Measurements from ENCODE around the gene TOMT. TPM values are rescaled to one million over a fixed set of nuclear protein-coding genes. Genes with fewer than 3 reads are reported as not detected.
A peak's percentile ranks its signal among the peaks of the same experiment; 100 is the strongest.

TOMT gene
- total and polyA plus RNA-seq, 2 of the 4 experiments (the other 2 are of a cell fraction) = not detected

- DNase-seq (peak; percentile 99), ATAC-seq (ENCODE audit: low read depth) (peak; percentile 95)
- H4K5ac ChIP-seq (ENCODE audit: low read depth, low read length) = peak within 1 kb of the TSS; percentile 98
- peak within 1 kb of the TSS; percentile 99 for H3K56ac ChIP-seq (ENCODE audit: extremely low read depth, insufficient read depth, low read length)
- POLR2A ChIA-PET (ENCODE audit: unreplicated experiment) = interaction anchor here (1.0 kb wide), 1 partner anchor 10 kb away, joined by 4 read pairs; the partner anchor contains the start of gene LAMTOR1
- H3K4ac ChIP-seq (ENCODE audit: low read depth, low read length) = peak within 1 kb of the TSS; percentile 100
- CTCF ChIA-PET = interaction anchor here (0.7 to 1.8 kb wide), 2 partner anchors 32 to 87 kb away, joined by 3 to 6 read pairs; no protein-coding TSS in a partner anchor
- H3K23ac ChIP-seq (ENCODE audit: low read depth, low read length) = peak within 1 kb of the TSS; percentile 100
- no peaks in the 10 kb centered on the region for H4K20me1 ChIP-seq (ENCODE audit: insufficient read depth, low read length)
- H2AFZ ChIP-seq (replicated peaks; ENCODE audit: low read length, poor library complexity) = peak within 1 kb of the TSS; percentile 96
- H3K9ac ChIP-seq (ENCODE audit: low read depth, low read length) = peak within 1 kb of the TSS; percentile 94
- H2AK5ac ChIP-seq (ENCODE audit: low read depth, low read length) = peak within 1 kb of the TSS; percentile 98
- peak within 1 kb of the TSS; percentile 93 for H3K4me2 ChIP-seq (ENCODE audit: low read depth, low read length)
- peak within 1 kb of the TSS; percentile 54 for H3K4me3 ChIP-seq (ENCODE audit: insufficient read depth, low read depth, low read length)
- H3K27ac ChIP-seq (ENCODE audit: insufficient read depth, low read length) = peak within 1 kb of the TSS; percentile 90
- peak within 1 kb of the TSS; percentile 85 for H3K18ac ChIP-seq (ENCODE audit: low read depth, low read length)
- intact Hi-C loops (cut with micrococcal nuclease) = no loop called here
- H3K36me3 ChIP-seq (ENCODE audit: control insufficient read depth, insufficient read depth, low read length) = no peaks in the 10 kb centered on the region; the same call in 1 of the 2 replicates
- H2BK20ac ChIP-seq (ENCODE audit: low read depth, low read length) = peak within 1 kb of the TSS; percentile 94
- dilution Hi-C loops (cut with HindIII; ENCODE audit: low sequenced_read_pairs, unreplicated experiment) = no loop called here
- 1% methylated on average over 30 of the region's 49 CpGs; no CpG with 5 or more reads in 1 of the 2 experiments for WGBS, 2 experiments (ENCODE audit: extremely low coverage in 2 of 2, insufficient read length in 1 of 2)
- H3K14ac ChIP-seq (replicated peaks; ENCODE audit: low read depth, low read length) = peak within 1 kb of the TSS; percentile 100
- H4K91ac ChIP-seq (ENCODE audit: insufficient read depth, low read depth, low read length) = peak within 1 kb of the TSS; percentile 99
- H3K9me3 ChIP-seq (ENCODE audit: control insufficient read depth, insufficient read depth, low read length) = no peaks in the 10 kb centered on the region
- H3K9me1 ChIP-seq (ENCODE audit: insufficient read depth, low read length) = peaks cover 12% of the 10 kb centered on the region
- H3K79me1 ChIP-seq (ENCODE audit: low read depth in 1 of 2, low read length in 2 of 2) = peaks cover 0 to 20% of the 10 kb centered on the region in 2 experiments; a peak in 2 of 4 replicates
- H2BK15ac ChIP-seq (ENCODE audit: low read depth, low read length) = peak within 1 kb of the TSS; percentile 89
- peaks cover 6% of the 10 kb centered on the region; the same call in 1 of the 2 replicates for H3K4me1 ChIP-seq (ENCODE audit: control insufficient read depth, insufficient read depth, low read length)
- peak within 1 kb of the TSS; percentile 98 for H2BK120ac ChIP-seq (ENCODE audit: low read depth, low read length)
- H2AK9ac ChIP-seq (replicated peaks; ENCODE audit: low read depth, low read length, poor library complexity) = peak within 1 kb of the TSS; percentile 99
- no TSS peak for BruUV-seq (replicated peaks)
- in situ Hi-C loops (cut with MboI; ENCODE audit: low sequenced_read_pairs) = no loop called here
- H3K27me3 ChIP-seq (ENCODE audit: control insufficient read depth, insufficient read depth, low read length) = no peaks in the 10 kb centered on the region
- H2BK5ac ChIP-seq (ENCODE audit: low read depth, low read length, poor library complexity, severe bottlenecking) = peak within 1 kb of the TSS; percentile 95
- H4K8ac ChIP-seq (ENCODE audit: low read depth in 2 of 2, low read length in 2 of 2) = peak within 1 kb of the TSS; percentile 96 to 99
- peak; percentile 50 for TF ChIP-seq CEBPB (IDR thresholded peaks at IDR 0.05; ENCODE audit: low read depth, low read length)
- peak; percentile 13; the same call in 1 of the 2 replicates for TF ChIP-seq NFE2L2 (IDR thresholded peaks at IDR 0.05; ENCODE audit: low read depth, low read length)
- TF ChIP-seq MAFK (IDR thresholded peaks at IDR 0.05; ENCODE audit: low read depth, low read length) = no peak
- no peak for TF ChIP-seq CTCF (conservative IDR thresholded peaks at IDR 0.05; ENCODE audit: low read depth, low read length)
- no peak for TF ChIP-seq CHD1 (IDR thresholded peaks at IDR 0.05; ENCODE audit: low read depth, low read length)
- 0 out of 2 replicates have a peak, but pooled peaks have one; percentile 13 for TF ChIP-seq USF2 (IDR thresholded peaks at IDR 0.05; ENCODE audit: low read depth, low read length)
- TF ChIP-seq MAZ (IDR thresholded peaks at IDR 0.05; ENCODE audit: borderline replicate concordance, low read depth, low read length) = peak; percentile 37; the same call in 1 of the 2 replicates
- TF ChIP-seq MXI1 (IDR thresholded peaks at IDR 0.05; ENCODE audit: borderline replicate concordance, low read depth, low read length) = peak; percentile 74
- no peak for TF ChIP-seq ELK1 (IDR thresholded peaks at IDR 0.05; ENCODE audit: borderline replicate concordance, low read depth, low read length)
- no peak for TF ChIP-seq RAD21 (IDR thresholded peaks at IDR 0.05; ENCODE audit: low read length)
- TF ChIP-seq FOS (IDR thresholded peaks at IDR 0.05; ENCODE audit: low read depth, low read length) = peak; percentile 28; the same call in 1 of the 2 replicates
- no peak for TF ChIP-seq RCOR1 (IDR thresholded peaks at IDR 0.05; ENCODE audit: insufficient replicate concordance, low read length)
- TF ChIP-seq RFX5 (IDR thresholded peaks at IDR 0.05; ENCODE audit: low read depth, low read length) = no peak
These were observed 6.6 kb downstream of the TOMT start, which contains the start of gene ANAPC15 for GRCh38 chr11:72112143-72112977. ANAPC15 (minus strand) TSS chr11:72112695; CDS start chr11:72111276, 1,419 bp downstream.

All from IMR-90 (cell line).